ENCODE data around the gene DPM2. TPM values are rescaled to one million over a fixed set of nuclear protein-coding genes. Genes with fewer than 3 reads are reported as not detected.

The DPM2 gene
- total and polyA plus RNA-seq, 2 experiments from 2014 or later: 36.6 to 92.4 TPM

- no peak for TF ChIP-seq REST (IDR thresholded peaks at IDR 0.05; ENCODE audit: unreplicated experiment)
- TF ChIP-seq, protein P1, sequence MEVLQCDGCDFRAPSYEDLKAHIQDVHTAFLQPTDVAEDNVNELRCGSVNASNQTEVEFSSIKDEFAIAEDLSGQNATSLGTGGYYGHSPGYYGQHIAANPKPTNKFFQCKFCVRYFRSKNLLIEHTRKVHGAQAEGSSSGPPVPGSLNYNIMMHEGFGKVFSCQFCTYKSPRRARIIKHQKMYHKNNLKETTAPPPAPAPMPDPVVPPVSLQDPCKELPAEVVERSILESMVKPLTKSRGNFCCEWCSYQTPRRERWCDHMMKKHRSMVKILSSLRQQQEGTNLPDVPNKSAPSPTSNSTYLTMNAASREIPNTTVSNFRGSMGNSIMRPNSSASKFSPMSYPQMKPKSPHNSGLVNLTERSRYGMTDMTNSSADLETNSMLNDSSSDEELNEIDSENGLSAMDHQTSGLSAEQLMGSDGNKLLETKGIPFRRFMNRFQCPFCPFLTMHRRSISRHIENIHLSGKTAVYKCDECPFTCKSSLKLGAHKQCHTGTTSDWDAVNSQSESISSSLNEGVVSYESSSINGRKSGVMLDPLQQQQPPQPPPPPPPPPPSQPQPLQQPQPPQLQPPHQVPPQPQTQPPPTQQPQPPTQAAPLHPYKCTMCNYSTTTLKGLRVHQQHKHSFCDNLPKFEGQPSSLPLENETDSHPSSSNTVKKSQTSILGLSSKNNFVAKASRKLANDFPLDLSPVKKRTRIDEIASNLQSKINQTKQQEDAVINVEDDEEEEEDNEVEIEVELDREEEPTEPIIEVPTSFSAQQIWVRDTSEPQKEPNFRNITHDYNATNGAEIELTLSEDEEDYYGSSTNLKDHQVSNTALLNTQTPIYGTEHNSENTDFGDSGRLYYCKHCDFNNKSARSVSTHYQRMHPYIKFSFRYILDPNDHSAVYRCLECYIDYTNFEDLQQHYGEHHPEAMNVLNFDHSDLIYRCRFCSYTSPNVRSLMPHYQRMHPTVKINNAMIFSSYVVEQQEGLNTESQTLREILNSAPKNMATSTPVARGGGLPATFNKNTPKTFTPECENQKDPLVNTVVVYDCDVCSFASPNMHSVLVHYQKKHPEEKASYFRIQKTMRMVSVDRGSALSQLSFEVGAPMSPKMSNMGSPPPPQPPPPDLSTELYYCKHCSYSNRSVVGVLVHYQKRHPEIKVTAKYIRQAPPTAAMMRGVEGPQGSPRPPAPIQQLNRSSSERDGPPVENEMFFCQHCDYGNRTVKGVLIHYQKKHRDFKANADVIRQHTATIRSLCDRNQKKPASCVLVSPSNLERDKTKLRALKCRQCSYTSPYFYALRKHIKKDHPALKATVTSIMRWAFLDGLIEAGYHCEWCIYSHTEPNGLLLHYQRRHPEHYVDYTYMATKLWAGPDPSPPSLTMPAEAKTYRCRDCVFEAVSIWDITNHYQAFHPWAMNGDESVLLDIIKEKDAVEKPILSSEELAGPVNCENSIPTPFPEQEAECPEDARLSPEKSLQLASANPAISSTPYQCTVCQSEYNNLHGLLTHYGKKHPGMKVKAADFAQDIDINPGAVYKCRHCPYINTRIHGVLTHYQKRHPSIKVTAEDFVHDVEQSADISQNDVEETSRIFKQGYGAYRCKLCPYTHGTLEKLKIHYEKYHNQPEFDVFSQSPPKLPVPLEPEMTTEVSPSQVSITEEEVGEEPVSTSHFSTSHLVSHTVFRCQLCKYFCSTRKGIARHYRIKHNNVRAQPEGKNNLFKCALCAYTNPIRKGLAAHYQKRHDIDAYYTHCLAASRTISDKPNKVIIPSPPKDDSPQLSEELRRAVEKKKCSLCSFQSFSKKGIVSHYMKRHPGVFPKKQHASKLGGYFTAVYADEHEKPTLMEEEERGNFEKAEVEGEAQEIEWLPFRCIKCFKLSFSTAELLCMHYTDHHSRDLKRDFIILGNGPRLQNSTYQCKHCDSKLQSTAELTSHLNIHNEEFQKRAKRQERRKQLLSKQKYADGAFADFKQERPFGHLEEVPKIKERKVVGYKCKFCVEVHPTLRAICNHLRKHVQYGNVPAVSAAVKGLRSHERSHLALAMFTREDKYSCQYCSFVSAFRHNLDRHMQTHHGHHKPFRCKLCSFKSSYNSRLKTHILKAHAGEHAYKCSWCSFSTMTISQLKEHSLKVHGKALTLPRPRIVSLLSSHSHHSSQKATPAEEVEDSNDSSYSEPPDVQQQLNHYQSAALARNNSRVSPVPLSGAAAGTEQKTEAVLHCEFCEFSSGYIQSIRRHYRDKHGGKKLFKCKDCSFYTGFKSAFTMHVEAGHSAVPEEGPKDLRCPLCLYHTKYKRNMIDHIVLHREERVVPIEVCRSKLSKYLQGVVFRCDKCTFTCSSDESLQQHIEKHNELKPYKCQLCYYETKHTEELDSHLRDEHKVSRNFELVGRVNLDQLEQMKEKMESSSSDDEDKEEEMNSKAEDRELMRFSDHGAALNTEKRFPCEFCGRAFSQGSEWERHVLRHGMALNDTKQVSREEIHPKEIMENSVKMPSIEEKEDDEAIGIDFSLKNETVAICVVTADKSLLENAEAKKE (CRISPR knock-in tag; IDR thresholded peaks at IDR 0.05): no peak
Measured at GRCh38 chr9:127885508-127886281, 52.0 kb downstream of the DPM2 start (continued).

Other genes starting within 250 kb of the DPM2 start
- 0.17 TPM in 1 of 2 replicates, not detected in the other for gene CFAP157, start 230.9 kb downstream of the DPM2 start, total RNA-seq (2014; rRNA removed; shearing (Covaris generic))
- gene CFAP157, start 230.9 kb downstream of the DPM2 start, polyA plus RNA-seq (2016; fragmentation: Nextera tagmentation; extraction: Ambion mirVana): 0.55 and 0.78 TPM in 2 replicates
- gene PTRH1, start 222.2 kb downstream of the DPM2 start, total RNA-seq (2014; rRNA removed; shearing (Covaris generic)): 9.5 and 15.1 TPM in 2 replicates
- gene PTRH1, start 222.2 kb downstream of the DPM2 start, polyA plus RNA-seq (2016; fragmentation: Nextera tagmentation; extraction: Ambion mirVana): 18.6 and 18.9 TPM in 2 replicates
- gene TTC16, start 221.8 kb downstream of the DPM2 start, total RNA-seq (2014; rRNA removed; shearing (Covaris generic)): not detected in 2 replicates
- gene TTC16, start 221.8 kb downstream of the DPM2 start, polyA plus RNA-seq (2016; fragmentation: Nextera tagmentation; extraction: Ambion mirVana): not detected in 2 replicates
- gene TOR2A, start 202.6 kb downstream of the DPM2 start, total RNA-seq (2014; rRNA removed; shearing (Covaris generic)): 21.1 and 23.5 TPM in 2 replicates
- gene TOR2A, start 202.6 kb downstream of the DPM2 start, polyA plus RNA-seq (2016; fragmentation: Nextera tagmentation; extraction: Ambion mirVana): 14.4 TPM in 2 replicates
- 4.5 and 7.3 TPM in 2 replicates for gene SH2D3C, start 159.2 kb downstream of the DPM2 start, total RNA-seq (2014; rRNA removed; shearing (Covaris generic))
- gene SH2D3C, start 159.2 kb downstream of the DPM2 start, polyA plus RNA-seq (2016; fragmentation: Nextera tagmentation; extraction: Ambion mirVana): 4.2 and 4.4 TPM in 2 replicates
- gene CDK9, start 151.8 kb downstream of the DPM2 start, total RNA-seq (2014; rRNA removed; shearing (Covaris generic)): 63.9 and 84.3 TPM in 2 replicates
- 49.7 and 58.5 TPM in 2 replicates for gene CDK9, start 151.8 kb downstream of the DPM2 start, polyA plus RNA-seq (2016; fragmentation: Nextera tagmentation; extraction: Ambion mirVana)
- gene FPGS, start 135.0 kb downstream of the DPM2 start, total RNA-seq (2014; rRNA removed; shearing (Covaris generic)): 87.2 and 92.4 TPM in 2 replicates
- gene FPGS, start 135.0 kb downstream of the DPM2 start, polyA plus RNA-seq (2016; fragmentation: Nextera tagmentation; extraction: Ambion mirVana): 40.7 and 43.5 TPM in 2 replicates
- gene ENG, start 83.2 kb downstream of the DPM2 start, total RNA-seq (2014; rRNA removed; shearing (Covaris generic)): 1.4 and 3.0 TPM in 2 replicates
- gene ENG, start 83.2 kb downstream of the DPM2 start, polyA plus RNA-seq (2016; fragmentation: Nextera tagmentation; extraction: Ambion mirVana): 2.6 TPM in 2 replicates
- gene AK1, start 60.2 kb downstream of the DPM2 start, total RNA-seq (2014; rRNA removed; shearing (Covaris generic)): 6.7 and 16.2 TPM in 2 replicates
- gene AK1, start 60.2 kb downstream of the DPM2 start, polyA plus RNA-seq (2016; fragmentation: Nextera tagmentation; extraction: Ambion mirVana): 35.5 and 36.3 TPM in 2 replicates
- 39.2 and 46.3 TPM in 2 replicates for gene ST6GALNAC6, start 38.3 kb downstream of the DPM2 start, total RNA-seq (2014; rRNA removed; shearing (Covaris generic))
- 20.7 and 21.5 TPM in 2 replicates for gene ST6GALNAC6, start 38.3 kb downstream of the DPM2 start, polyA plus RNA-seq (2016; fragmentation: Nextera tagmentation; extraction: Ambion mirVana)
- gene ST6GALNAC4, start 20.8 kb downstream of the DPM2 start, total RNA-seq (2014; rRNA removed; shearing (Covaris generic)): 35.3 and 39.1 TPM in 2 replicates
- 7.9 and 8.1 TPM in 2 replicates for gene ST6GALNAC4, start 20.8 kb downstream of the DPM2 start, polyA plus RNA-seq (2016; fragmentation: Nextera tagmentation; extraction: Ambion mirVana)
- 7.5 and 13.4 TPM in 2 replicates for gene PIP5KL1, start 7.1 kb downstream of the DPM2 start, total RNA-seq (2014; rRNA removed; shearing (Covaris generic))
- gene PIP5KL1, start 7.1 kb downstream of the DPM2 start, polyA plus RNA-seq (2016; fragmentation: Nextera tagmentation; extraction: Ambion mirVana): 19.5 and 25.1 TPM in 2 replicates
- 21.5 and 22.4 TPM in 2 replicates for gene EEIG1, start 43.1 kb upstream of the DPM2 start, total RNA-seq (2014; rRNA removed; shearing (Covaris generic))
- gene EEIG1, start 43.1 kb upstream of the DPM2 start, polyA plus RNA-seq (2016; fragmentation: Nextera tagmentation; extraction: Ambion mirVana): 11.2 and 11.5 TPM in 2 replicates
- 5.5 and 6.7 TPM in 2 replicates for gene NAIF1, start 129.5 kb upstream of the DPM2 start, total RNA-seq (2014; rRNA removed; shearing (Covaris generic))
- gene NAIF1, start 129.5 kb upstream of the DPM2 start, polyA plus RNA-seq (2016; fragmentation: Nextera tagmentation; extraction: Ambion mirVana): 4.0 and 4.9 TPM in 2 replicates
- 21.2 and 27.0 TPM in 2 replicates for gene SLC25A25, start 130.4 kb upstream of the DPM2 start, total RNA-seq (2014; rRNA removed; shearing (Covaris generic))
- gene SLC25A25, start 130.4 kb upstream of the DPM2 start, polyA plus RNA-seq (2016; fragmentation: Nextera tagmentation; extraction: Ambion mirVana): 6.1 and 7.1 TPM in 2 replicates
- gene PTGES2, start 189.9 kb upstream of the DPM2 start, total RNA-seq (2014; rRNA removed; shearing (Covaris generic)): 108 and 124 TPM in 2 replicates
- 56.3 and 59.7 TPM in 2 replicates for gene PTGES2, start 189.9 kb upstream of the DPM2 start, polyA plus RNA-seq (2016; fragmentation: Nextera tagmentation; extraction: Ambion mirVana)
- gene LCN2, start 211.6 kb upstream of the DPM2 start, total RNA-seq (2014; rRNA removed; shearing (Covaris generic)): 0.27 TPM in 1 of 2 replicates, not detected in the other
- 2.0 and 2.7 TPM in 2 replicates for gene LCN2, start 211.6 kb upstream of the DPM2 start, polyA plus RNA-seq (2016; fragmentation: Nextera tagmentation; extraction: Ambion mirVana)
- gene BBLN, start 222.4 kb upstream of the DPM2 start, total RNA-seq (2014; rRNA removed; shearing (Covaris generic)): 246 and 276 TPM in 2 replicates
- 171 and 177 TPM in 2 replicates for gene BBLN, start 222.4 kb upstream of the DPM2 start, polyA plus RNA-seq (2016; fragmentation: Nextera tagmentation; extraction: Ambion mirVana)